Measurements from ENCODE around the gene UBE2L6.

- TF ChIP-seq, protein P1, sequence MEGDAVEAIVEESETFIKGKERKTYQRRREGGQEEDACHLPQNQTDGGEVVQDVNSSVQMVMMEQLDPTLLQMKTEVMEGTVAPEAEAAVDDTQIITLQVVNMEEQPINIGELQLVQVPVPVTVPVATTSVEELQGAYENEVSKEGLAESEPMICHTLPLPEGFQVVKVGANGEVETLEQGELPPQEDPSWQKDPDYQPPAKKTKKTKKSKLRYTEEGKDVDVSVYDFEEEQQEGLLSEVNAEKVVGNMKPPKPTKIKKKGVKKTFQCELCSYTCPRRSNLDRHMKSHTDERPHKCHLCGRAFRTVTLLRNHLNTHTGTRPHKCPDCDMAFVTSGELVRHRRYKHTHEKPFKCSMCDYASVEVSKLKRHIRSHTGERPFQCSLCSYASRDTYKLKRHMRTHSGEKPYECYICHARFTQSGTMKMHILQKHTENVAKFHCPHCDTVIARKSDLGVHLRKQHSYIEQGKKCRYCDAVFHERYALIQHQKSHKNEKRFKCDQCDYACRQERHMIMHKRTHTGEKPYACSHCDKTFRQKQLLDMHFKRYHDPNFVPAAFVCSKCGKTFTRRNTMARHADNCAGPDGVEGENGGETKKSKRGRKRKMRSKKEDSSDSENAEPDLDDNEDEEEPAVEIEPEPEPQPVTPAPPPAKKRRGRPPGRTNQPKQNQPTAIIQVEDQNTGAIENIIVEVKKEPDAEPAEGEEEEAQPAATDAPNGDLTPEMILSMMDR (IDR thresholded peaks at IDR 0.05): no peak
- no peak for TF ChIP-seq POLR2A (IDR thresholded peaks at IDR 0.05)
These were observed 38.5 kb downstream of the UBE2L6 start for GRCh38 chr11:57529012-57529411.
